ENCODE results near the gene ARHGAP31. TPM values are rescaled to one million over a fixed set of nuclear protein-coding genes. Genes with fewer than 3 reads are reported as not detected.

The ARHGAP31 gene
- total and polyA plus RNA-seq, 8 donors, result 31.5 to 70.3 (median 42.3) TPM

- no peak for ATAC-seq
- TF ChIP-seq CTCF (IDR thresholded peaks at IDR 0.05), result no peak
- intact Hi-C loops (cut with DNase I), result no loop called here
Observed at GRCh38 chr3:119276680-119277079, 17.5 kb upstream of the ARHGAP31 start.

GRCh38 chr3:119279101-119279554, 15.1 kb upstream of the ARHGAP31 start:
- no peak overlapping the region for H3K4me3 ChIP-seq
- DNase-seq (peak in 1 of 4 donors; percentile 63), ATAC-seq (peak; percentile 75)
- H3K27ac ChIP-seq, result peak overlapping the region; percentile 48 to 68
- intact Hi-C loops (cut with DNase I), result no loop called here
- H3K27me3 ChIP-seq, result no peaks in the 10 kb centered on the region
- H3K9me3 ChIP-seq, result peaks cover 0 to 13% of the 10 kb centered on the region in 2 donors
- H3K36me3 ChIP-seq, result no peaks in the 10 kb centered on the region
- no peak for TF ChIP-seq CTCF (IDR thresholded peaks at IDR 0.05)
- H3K4me1 ChIP-seq, result peaks cover 0 to 15% of the 10 kb centered on the region in 2 donors

More at GRCh38 chr3:119276680-119277079, 17.5 kb upstream of the ARHGAP31 start:
- no peak for DNase-seq
- H3K27me3 ChIP-seq, result no peaks in the 10 kb centered on the region
- no peak overlapping the region for H3K27ac ChIP-seq
- no peaks in the 10 kb centered on the region for H3K9me3 ChIP-seq
- H3K4me1 ChIP-seq, result peaks cover 0 to 15% of the 10 kb centered on the region in 2 donors
- H3K36me3 ChIP-seq, result no peaks in the 10 kb centered on the region
- no peak overlapping the region for H3K4me3 ChIP-seq

GRCh38 chr3:119279584-119280243, 14.5 kb upstream of the ARHGAP31 start:
- Histone ChIP-seq H3K4me1 (peaks cover 0 to 15% of the 10 kb centered on the region in 2 donors), H3K27ac (peak overlapping the region; percentile 48 to 68), H3K36me3 (no peaks in the 10 kb centered on the region), H3K9me3 (peaks cover 0 to 13% of the 10 kb centered on the region in 2 donors), H3K4me3 (no peak overlapping the region), H3K27me3 (no peaks in the 10 kb centered on the region)
- intact Hi-C loops (cut with DNase I), result no loop called here
- ATAC-seq, result no peak
- TF ChIP-seq CTCF (IDR thresholded peaks at IDR 0.05), result no peak
- DNase-seq, result no peak

GRCh38 chr3:119288669-119289403, 5.3 kb upstream of the ARHGAP31 start:
- intact Hi-C loops (cut with DNase I), result no loop called here
- TF ChIP-seq CTCF (IDR thresholded peaks at IDR 0.05), result no peak
- ATAC-seq, result no peak

GRCh38 chr3:119289404-119289770, 4.8 kb upstream of the ARHGAP31 start:
- Histone ChIP-seq H3K36me3 (no peaks in the 10 kb centered on the region), H3K4me1 (peaks cover 10 to 19% of the 10 kb centered on the region in 2 donors), H3K9me3 (peaks cover 0 to 21% of the 10 kb centered on the region in 2 donors), H3K27ac (no peak overlapping the region), H3K27me3 (no peaks in the 10 kb centered on the region), H3K4me3 (no peak overlapping the region)
- intact Hi-C loops (cut with DNase I), result no loop called here
- DNase-seq, result no peak
- no peak for TF ChIP-seq CTCF (IDR thresholded peaks at IDR 0.05)
- ATAC-seq, result no peak

More at GRCh38 chr3:119288669-119289403, 5.3 kb upstream of the ARHGAP31 start:
- Histone ChIP-seq H3K27ac (no peak overlapping the region), H3K4me1 (peaks cover 10 to 19% of the 10 kb centered on the region in 2 donors), H3K4me3 (no peak overlapping the region), H3K9me3 (peaks cover 0 to 21% of the 10 kb centered on the region in 2 donors), H3K27me3 (no peaks in the 10 kb centered on the region), H3K36me3 (no peaks in the 10 kb centered on the region)
- DNase-seq, result no peak
